ENCODE results near the gene TIGD1. TPM values are rescaled to one million over a fixed set of nuclear protein-coding genes. Genes with fewer than 3 reads are reported as not detected.
A peak's percentile ranks its signal among the peaks of the same experiment; 100 is the strongest.

Gene TIGD1
- total RNA-seq, 4 donors from 2014 or later, result 6.7 to 11.6 (median 6.9) TPM

GRCh38 chr2:232577841-232578240 is 27.5 kb upstream of the TIGD1 start:
- Histone ChIP-seq H3K9me3 (no peaks in the 10 kb centered on the region), H3K4me1 (peaks cover 12 to 18% of the 10 kb centered on the region in 2 donors), H3K27me3 (no peaks in the 10 kb centered on the region), H3K27ac (no peak overlapping the region), H3K36me3 (peaks cover 12% of the 10 kb centered on the region in 2 donors), H3K4me3 (replicated peaks in 1 of 3) (no peak overlapping the region)
- 94 to 95% methylated on average over 2 of the region's 2 CpGs for WGBS, 2 donors
- TF ChIP-seq CTCF (IDR thresholded peaks at IDR 0.05), result no peak
- no peak for TF ChIP-seq POLR2A (IDR thresholded peaks at IDR 0.05)
- intact Hi-C loops (cut with DNase I), result no loop called here
- no peak for DNase-seq

- Histone ChIP-seq H3K27me3 (no peaks in the 10 kb centered on the region), H3K4me1 (peaks cover 12 to 18% of the 10 kb centered on the region in 2 donors), H3K36me3 (peaks cover 11 to 12% of the 10 kb centered on the region in 2 donors), H3K4me3 (replicated peaks in 1 of 3) (no peak overlapping the region), H3K9me3 (no peaks in the 10 kb centered on the region), H3K27ac (no peak overlapping the region)
- 59 to 85% methylated on average over 2 of the region's 2 CpGs for WGBS, 2 donors
- TF ChIP-seq CTCF (IDR thresholded peaks at IDR 0.05) (no peak), POLR2A (IDR thresholded peaks at IDR 0.05) (no peak)
- intact Hi-C loops (cut with DNase I), result no loop called here
- DNase-seq, result no peak
Measured at GRCh38 chr2:232576995-232577394, 26.6 kb upstream of the TIGD1 start.

GRCh38 chr2:232575404-232575746 is 25.0 kb upstream of the TIGD1 start:
- no peak for TF ChIP-seq CTCF (IDR thresholded peaks at IDR 0.05)
- TF ChIP-seq POLR2A (IDR thresholded peaks at IDR 0.05), result no peak
- H3K4me3 ChIP-seq (replicated peaks in 1 of 3), result no peak overlapping the region
- intact Hi-C loops (cut with DNase I), result no loop called here
- WGBS, 2 donors, result 100% methylated on average over 1 of the region's 1 CpG
- H3K4me1 ChIP-seq, result peaks cover 12 to 26% of the 10 kb centered on the region in 2 donors
- no peak for DNase-seq
- H3K9me3 ChIP-seq, result no peaks in the 10 kb centered on the region
- no peaks in the 10 kb centered on the region for H3K27me3 ChIP-seq
- no peaks in the 10 kb centered on the region for H3K36me3 ChIP-seq
- H3K27ac ChIP-seq, result no peak overlapping the region

GRCh38 chr2:232574674-232575403 is 24.5 kb upstream of the TIGD1 start:
- TF ChIP-seq CTCF (IDR thresholded peaks at IDR 0.05), result no peak
- no peak for TF ChIP-seq POLR2A (IDR thresholded peaks at IDR 0.05)
- intact Hi-C loops (cut with DNase I), result no loop called here
- H3K9me3 ChIP-seq, result no peaks in the 10 kb centered on the region
- H3K27me3 ChIP-seq, result no peaks in the 10 kb centered on the region
- no peak overlapping the region for H3K4me3 ChIP-seq (replicated peaks in 1 of 3)
- WGBS, 2 donors, result 90 to 92% methylated on average over 5 of the region's 5 CpGs
- H3K36me3 ChIP-seq, result peaks cover 0 to 3% of the 10 kb centered on the region in 2 donors
- peak overlapping the region in 1 of 3 donors; percentile 63 for H3K27ac ChIP-seq
- H3K4me1 ChIP-seq, result peaks cover 12 to 28% of the 10 kb centered on the region in 2 donors
- no peak for DNase-seq

GRCh38 chr2:232573771-232574435 is 23.5 kb upstream of the TIGD1 start:
- peaks cover 9 to 12% of the 10 kb centered on the region in 2 donors for H3K36me3 ChIP-seq
- peak overlapping the region; percentile 35 to 63 (median 53) for H3K27ac ChIP-seq
- intact Hi-C loops (cut with DNase I), result no loop called here
- DNase-seq, result peak; percentile 73 to 77
- WGBS, 2 donors, result 27 to 34% methylated on average over 7 to 8 of the region's 8 CpGs
- H3K4me3 ChIP-seq (replicated peaks in 1 of 3), result no peak overlapping the region
- H3K27me3 ChIP-seq, result no peaks in the 10 kb centered on the region
- H3K9me3 ChIP-seq, result no peaks in the 10 kb centered on the region
- peak in 1 of 2 donors; percentile 22 for TF ChIP-seq POLR2A (IDR thresholded peaks at IDR 0.05)
- TF ChIP-seq CTCF (IDR thresholded peaks at IDR 0.05), result no peak
- peaks cover 12 to 28% of the 10 kb centered on the region in 2 donors for H3K4me1 ChIP-seq
